Fibroblast of lung (primary cell): ENCODE results near the gene PLEKHH3. TPM values are rescaled to one million over a fixed set of nuclear protein-coding genes. Genes with fewer than 3 reads are reported as not detected.

Source experiments
- DNase-seq, 2 donors: peaks; one replicate each; pipeline versions ENCODE4 v3.0.0 to v3.0.0-alpha.2; 2010; ENCODE audit warnings: low read depth in 2 of 2
- H2AFZ ChIP-seq: 2 replicates; pipeline ENCODE4 v1.5.1; 2012; ENCODE audit warnings: low read length, control low read depth, inconsistent platforms
- H3K27ac ChIP-seq: 2 replicates; pipeline ENCODE4 v1.5.1; 2011; ENCODE audit warnings: low read length, control low read depth; ENCODE audit not compliant: insufficient read depth
- H3K27me3 ChIP-seq: 2 replicates; pipeline ENCODE4 v1.5.1; 2011; ENCODE audit warnings: mild to moderate bottlenecking, low read length; ENCODE audit not compliant: control insufficient read depth, insufficient read depth
- H3K36me3 ChIP-seq: 2 replicates; pipeline ENCODE4 v1.5.1; 2011; ENCODE audit warnings: low read length; ENCODE audit not compliant: control insufficient read depth, insufficient read depth
- H3K4me1 ChIP-seq: 2 replicates; pipeline ENCODE4 v1.5.1; 2011; ENCODE audit warnings: low read length; ENCODE audit not compliant: control insufficient read depth, insufficient read depth; ENCODE audit errors: extremely low read depth
- H3K4me2 ChIP-seq: 2 replicates; pipeline ENCODE4 v1.5.1; 2011; ENCODE audit warnings: low read length, control low read depth; ENCODE audit not compliant: insufficient read depth; ENCODE audit errors: extremely low read depth
- H3K4me3 ChIP-seq, 4 experiments: fragments of 200-600 bp in 1 of 4; sonication (generic) in 1 of 4; replicated peaks in 1 of 4; 2 replicates each; pipeline ENCODE4 v1.5.1; 2011 to 2016; ENCODE audit warnings: low read length in 4 of 4, low read depth in 3 of 4, mild to moderate bottlenecking in 3 of 4, control low read depth in 2 of 4, inconsistent platforms in 1 of 4, mixed read lengths in 1 of 4; ENCODE audit not compliant: insufficient read depth in 1 of 4; ENCODE audit errors: control extremely low read depth in 1 of 4
- H3K79me2 ChIP-seq: 2 replicates; pipeline ENCODE4 v1.5.1; 2012; ENCODE audit warnings: mild to moderate bottlenecking, low read length, inconsistent platforms; ENCODE audit not compliant: control insufficient read depth, insufficient read depth
- H3K9ac ChIP-seq: 2 replicates; pipeline ENCODE4 v1.5.1; 2011; ENCODE audit warnings: mild to moderate bottlenecking, low read length, control low read depth; ENCODE audit not compliant: insufficient read depth
- H3K9me3 ChIP-seq: 2 replicates; pipeline ENCODE4 v1.5.1; 2012; ENCODE audit warnings: low read depth, low read length; ENCODE audit not compliant: control insufficient read depth, insufficient read depth
- H4K20me1 ChIP-seq: 2 replicates; pipeline ENCODE4 v1.5.1; 2011; ENCODE audit warnings: low read length; ENCODE audit not compliant: control insufficient read depth, insufficient read depth; ENCODE audit errors: extremely low read depth
- CTCF ChIP-seq, 2 donors: IDR thresholded peaks in 1 of 2; conservative IDR thresholded peaks in 1 of 2; 1 replicate in 1 of 2; 2 replicates in 1 of 2; pipeline ENCODE4 v1.5.1; 2011 to 2012; ENCODE audit warnings: low read length in 2 of 2, control low read depth in 1 of 2, inconsistent platforms in 1 of 2, low read depth in 1 of 2, mild to moderate bottlenecking in 1 of 2
- EZH2 ChIP-seq: IDR thresholded peaks from 2 replicates; pipeline ENCODE4 v1.5.1; 2012; ENCODE audit warnings: low read length, control low read depth, mild to moderate bottlenecking; ENCODE audit errors: missing control alignments
- polyA plus RNA-seq, 2 donors: library from polyadenylated mRNA; depleted of rRNA in 1 of 2; stranded (reverse) in 1 of 2; unstranded in 1 of 2; fragments of >200 nt; gene quantifications; 2 replicates each; pipeline ENCODE4 v1.2.1, GENCODE V29; 2011 to 2012; ENCODE audit warnings: missing spikeins in 1 of 2
- total RNA-seq: library from RNA; depleted of rRNA; stranded (reverse); fragments of >200 nt; gene quantifications from 2 replicates; pipeline ENCODE4 v1.2.1, GENCODE V29; 2014

The PLEKHH3 gene
- total and polyA plus RNA-seq, 2 donors (not counting 1 experiment from before 2014, with no cell fraction given): 2.3 to 24.6 TPM

- Histone ChIP-seq H3K4me3 (no peak overlapping the region), H3K36me3 (peaks cover 3% of the 10 kb centered on the region), H3K9me3 (no peaks in the 10 kb centered on the region), H4K20me1 (no peaks in the 10 kb centered on the region), H2AFZ (no peak overlapping the region), H3K27ac (no peak overlapping the region), H3K4me1 (no peaks in the 10 kb centered on the region), H3K9ac (no peak overlapping the region), H3K4me2 (no peak overlapping the region), H3K79me2 (no peaks in the 10 kb centered on the region), H3K27me3 (no peaks in the 10 kb centered on the region)
- peak; percentile 19 to 24 for DNase-seq
- no peak for TF ChIP-seq CTCF (conservative IDR thresholded peaks at IDR 0.05 in 1 of 2, IDR thresholded peaks at IDR 0.05 in 1 of 2; ENCODE audit: low read depth in 1 of 2, low read length in 2 of 2)
- no peak for TF ChIP-seq EZH2
Measured at GRCh38 chr17:42618442-42619150, 58.2 kb downstream of the PLEKHH3 start.

- DNase-seq: no peak
- Histone ChIP-seq H3K79me2 (no peaks in the 10 kb centered on the region), H3K4me2 (no peak overlapping the region), H3K4me3 (no peak overlapping the region), H4K20me1 (no peaks in the 10 kb centered on the region), H3K9me3 (no peaks in the 10 kb centered on the region), H3K4me1 (no peaks in the 10 kb centered on the region), H2AFZ (no peak overlapping the region), H3K36me3 (peaks cover 4% of the 10 kb centered on the region), H3K9ac (no peak overlapping the region), H3K27ac (no peak overlapping the region), H3K27me3 (no peaks in the 10 kb centered on the region)
- TF ChIP-seq CTCF (conservative IDR thresholded peaks at IDR 0.05 in 1 of 2, IDR thresholded peaks at IDR 0.05 in 1 of 2; ENCODE audit: low read depth in 1 of 2, low read length in 2 of 2): no peak
- no peak for TF ChIP-seq EZH2
Measured at GRCh38 chr17:42617956-42618431, 58.8 kb downstream of the PLEKHH3 start.

Other genes starting within 250 kb of the PLEKHH3 start
- 35.7 and 65.7 TPM in 2 replicates for gene ATP6V0A1, start 218.1 kb downstream of the PLEKHH3 start, total RNA-seq
- gene ATP6V0A1, start 218.1 kb downstream of the PLEKHH3 start, polyA plus RNA-seq: 26.7 and 42.7 TPM in 2 replicates
- gene NAGLU, start 140.8 kb downstream of the PLEKHH3 start, total RNA-seq: 22.3 and 31.9 TPM in 2 replicates
- 18.5 and 19.5 TPM in 2 replicates for gene NAGLU, start 140.8 kb downstream of the PLEKHH3 start, polyA plus RNA-seq
- gene HSD17B1, start 124.1 kb downstream of the PLEKHH3 start, total RNA-seq: 2.1 and 2.6 TPM in 2 replicates
- 0.40 and 0.80 TPM in 2 replicates for gene HSD17B1, start 124.1 kb downstream of the PLEKHH3 start, polyA plus RNA-seq
- 9.8 and 16.5 TPM in 2 replicates for gene COASY, start 114.8 kb downstream of the PLEKHH3 start, total RNA-seq
- gene COASY, start 114.8 kb downstream of the PLEKHH3 start, polyA plus RNA-seq: 20.3 and 31.6 TPM in 2 replicates
- gene MLX, start 109.9 kb downstream of the PLEKHH3 start, total RNA-seq: 32.6 and 36.2 TPM in 2 replicates
- gene MLX, start 109.9 kb downstream of the PLEKHH3 start, polyA plus RNA-seq: 49.3 and 56.1 TPM in 2 replicates
- 2.3 and 4.6 TPM in 2 replicates for gene PSMC3IP, start 99.3 kb downstream of the PLEKHH3 start, total RNA-seq
- 8.0 and 18.7 TPM in 2 replicates for gene PSMC3IP, start 99.3 kb downstream of the PLEKHH3 start, polyA plus RNA-seq
- gene RETREG3, start 67.6 kb downstream of the PLEKHH3 start, total RNA-seq: 67.0 and 68.6 TPM in 2 replicates
- 30.0 and 37.5 TPM in 2 replicates for gene RETREG3, start 67.6 kb downstream of the PLEKHH3 start, polyA plus RNA-seq
- gene TUBG1, start 67.3 kb downstream of the PLEKHH3 start, total RNA-seq: 12.8 and 16.7 TPM in 2 replicates
- 60.0 and 124 TPM in 2 replicates for gene TUBG1, start 67.3 kb downstream of the PLEKHH3 start, polyA plus RNA-seq
- gene TUBG2, start 17.7 kb downstream of the PLEKHH3 start, total RNA-seq: 6.9 and 11.6 TPM in 2 replicates
- gene TUBG2, start 17.7 kb downstream of the PLEKHH3 start, polyA plus RNA-seq: 13.1 and 13.5 TPM in 2 replicates
- gene CCR10, start 4.8 kb upstream of the PLEKHH3 start, total RNA-seq: 1.3 and 2.6 TPM in 2 replicates
- gene CCR10, start 4.8 kb upstream of the PLEKHH3 start, polyA plus RNA-seq: 0.87 and 2.5 TPM in 2 replicates
- 20.5 and 40.1 TPM in 2 replicates for gene CNTNAP1, start 5.5 kb upstream of the PLEKHH3 start, total RNA-seq
- gene CNTNAP1, start 5.5 kb upstream of the PLEKHH3 start, polyA plus RNA-seq: 39.4 and 39.5 TPM in 2 replicates
- 16.4 and 28.6 TPM in 2 replicates for gene EZH1, start 68.0 kb upstream of the PLEKHH3 start, total RNA-seq
- 23.6 and 31.9 TPM in 2 replicates for gene EZH1, start 68.0 kb upstream of the PLEKHH3 start, polyA plus RNA-seq
- 0.17 and 0.26 TPM in 2 replicates for gene RAMP2, start 84.2 kb upstream of the PLEKHH3 start, total RNA-seq
- gene RAMP2, start 84.2 kb upstream of the PLEKHH3 start, polyA plus RNA-seq: 0.17 and 0.45 TPM in 2 replicates
- 43.6 and 44.7 TPM in 2 replicates for gene VPS25, start 96.5 kb upstream of the PLEKHH3 start, total RNA-seq
- gene VPS25, start 96.5 kb upstream of the PLEKHH3 start, polyA plus RNA-seq: 92.7 and 121 TPM in 2 replicates
- under 0.01 and 0.51 TPM in 2 replicates for gene WNK4, start 103.6 kb upstream of the PLEKHH3 start, total RNA-seq
- gene WNK4, start 103.6 kb upstream of the PLEKHH3 start, polyA plus RNA-seq: 0.35 and 0.84 TPM in 2 replicates
- 53.5 and 59.8 TPM in 2 replicates for gene COA3, start 121.7 kb upstream of the PLEKHH3 start, total RNA-seq
- 80.3 and 97.1 TPM in 2 replicates for gene COA3, start 121.7 kb upstream of the PLEKHH3 start, polyA plus RNA-seq
- 0.26 and 0.66 TPM in 2 replicates for gene CNTD1, start 121.9 kb upstream of the PLEKHH3 start, total RNA-seq
- gene CNTD1, start 121.9 kb upstream of the PLEKHH3 start, polyA plus RNA-seq: 0.14 TPM in 1 of 2 replicates, not detected in the other
- gene BECN1, start 147.3 kb upstream of the PLEKHH3 start, total RNA-seq: 97.3 and 150 TPM in 2 replicates
- gene BECN1, start 147.3 kb upstream of the PLEKHH3 start, polyA plus RNA-seq: 87.4 and 90.4 TPM in 2 replicates
- gene PSME3, start 156.4 kb upstream of the PLEKHH3 start, total RNA-seq: 44.9 and 50.7 TPM in 2 replicates
- 133 and 177 TPM in 2 replicates for gene PSME3, start 156.4 kb upstream of the PLEKHH3 start, polyA plus RNA-seq
- gene AOC2, start 167.6 kb upstream of the PLEKHH3 start, total RNA-seq: 0.26 and 0.33 TPM in 2 replicates
- 0.09 and 0.12 TPM in 2 replicates for gene AOC2, start 167.6 kb upstream of the PLEKHH3 start, polyA plus RNA-seq
- gene AOC3, start 174.2 kb upstream of the PLEKHH3 start, total RNA-seq: 0.17 and 0.26 TPM in 2 replicates
- 0.23 and 3.5 TPM in 2 replicates for gene AOC3, start 174.2 kb upstream of the PLEKHH3 start, polyA plus RNA-seq
- gene G6PC1, start 223.8 kb upstream of the PLEKHH3 start, total RNA-seq: not detected in 2 replicates
- not detected in 2 replicates for gene G6PC1, start 223.8 kb upstream of the PLEKHH3 start, polyA plus RNA-seq